ENCODE data around the gene CSAG1.
"Not testable (repeated sequence)": the region's sequence is repeated elsewhere in the genome, so short reads cannot be mapped to it uniquely, and the experiment has no call there.

CSAG1 gene

DNA sequence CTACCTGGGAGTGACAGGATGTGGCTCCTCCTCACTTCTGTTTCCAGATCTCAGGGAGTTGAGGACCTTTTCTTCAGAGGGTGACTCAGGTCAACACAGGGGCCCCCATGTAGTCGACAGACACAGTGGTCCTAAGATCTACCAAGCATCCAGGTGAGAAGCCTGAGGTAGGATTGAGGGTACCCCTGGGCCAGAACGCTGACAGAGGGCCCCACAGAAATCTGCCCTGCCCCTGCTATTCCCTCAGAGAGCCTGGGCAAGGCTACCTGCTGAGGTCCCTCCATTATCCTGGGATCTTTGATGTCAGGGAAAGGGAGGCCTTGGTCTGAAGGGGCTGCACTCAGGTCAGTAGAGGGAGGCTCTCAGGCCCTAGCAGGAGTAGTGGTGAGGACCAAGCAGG, 1.6 kb upstream of the CSAG1 start:
- Histone ChIP-seq H3K36me3 (ENCODE audit: control insufficient read depth, insufficient read depth, low read length) (no peaks in the 10 kb centered on the region), H3K27me3 (ENCODE audit: control insufficient read depth, insufficient read depth, low read length) (no peaks in the 10 kb centered on the region), H3K4me1 (ENCODE audit: control insufficient read depth, insufficient read depth, low read length) (no peaks in the 10 kb centered on the region), H3K9ac (ENCODE audit: low read length) (no peak overlapping the region), H3K27ac (ENCODE audit: low read depth, low read length) (no peak overlapping the region), H3K4me3 (ENCODE audit: low read length) (no peak overlapping the region)

DNA sequence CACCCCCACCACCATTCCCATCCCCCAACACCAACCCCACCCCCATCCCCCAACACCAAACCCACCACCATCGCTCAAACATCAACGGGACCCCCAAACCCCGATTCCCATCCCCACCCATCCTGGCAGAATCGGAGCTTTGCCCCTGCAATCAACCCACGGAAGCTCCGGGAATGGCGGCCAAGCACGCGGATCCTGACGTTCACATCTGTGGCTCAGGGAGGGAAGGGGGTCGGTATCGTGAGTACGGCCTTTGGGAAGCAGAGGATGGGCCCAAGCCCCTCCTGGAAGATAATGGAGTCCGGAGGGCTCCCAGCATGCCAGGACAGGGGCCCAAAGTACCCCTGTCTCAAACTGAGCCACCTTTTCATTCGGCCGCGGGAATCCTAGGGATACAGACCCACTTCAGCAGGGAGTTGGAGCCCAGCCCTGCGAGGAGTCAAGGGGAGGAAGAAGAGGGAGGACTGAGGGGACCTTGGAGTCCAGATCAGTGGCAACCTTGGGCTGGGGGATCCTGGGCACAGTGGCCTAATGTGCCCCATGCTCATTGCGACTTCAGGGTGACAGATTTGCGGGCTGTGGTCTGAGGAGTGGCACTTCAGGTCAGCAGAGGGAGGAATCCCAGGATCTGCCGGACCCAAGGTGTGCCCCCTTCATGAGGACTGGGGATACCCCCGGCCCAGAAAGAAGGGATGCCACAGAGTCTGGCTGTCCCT, 780 bp upstream of the CSAG1 start:
- H3K36me3 ChIP-seq (ENCODE audit: control insufficient read depth, insufficient read depth, low read length); H3K27ac ChIP-seq (ENCODE audit: low read depth, low read length); H3K4me1 ChIP-seq (ENCODE audit: control insufficient read depth, insufficient read depth, low read length); H3K9ac ChIP-seq (ENCODE audit: low read length); H3K4me3 ChIP-seq (ENCODE audit: low read length); H3K27me3 ChIP-seq (ENCODE audit: control insufficient read depth, insufficient read depth, low read length): not testable (repeated sequence)

DNA sequence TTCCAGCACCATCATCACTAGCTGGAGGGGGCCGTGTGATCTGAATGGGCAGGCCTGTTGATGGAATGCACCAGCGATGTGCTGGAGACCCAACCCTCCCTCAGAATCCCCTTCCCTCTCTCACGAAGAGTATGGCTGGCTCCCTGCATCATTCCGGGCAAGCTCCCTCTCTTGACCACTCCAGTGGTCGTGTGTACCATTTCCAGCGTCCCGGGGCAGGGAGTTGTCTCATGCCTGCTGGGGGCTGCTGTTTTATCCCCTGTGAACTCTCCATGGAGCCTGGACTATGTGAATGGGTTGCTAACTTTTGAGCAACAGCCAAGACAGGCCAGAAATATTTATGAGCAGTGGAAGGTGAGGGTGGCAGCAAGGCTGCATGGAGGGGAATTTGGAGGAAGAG, 8.1 kb downstream of the CSAG1 start:
- H3K27me3 ChIP-seq (ENCODE audit: control insufficient read depth, insufficient read depth, low read length) = no peaks in the 10 kb centered on the region
- H3K36me3 ChIP-seq (ENCODE audit: control insufficient read depth, insufficient read depth, low read length) = no peaks in the 10 kb centered on the region
- H3K4me1 ChIP-seq (ENCODE audit: control insufficient read depth, insufficient read depth, low read length) = no peaks in the 10 kb centered on the region
- H3K9ac ChIP-seq (ENCODE audit: low read length) = no peak overlapping the region
- no peak overlapping the region for H3K4me3 ChIP-seq (ENCODE audit: low read length)
- no peak overlapping the region for H3K27ac ChIP-seq (ENCODE audit: low read depth, low read length)

DNA sequence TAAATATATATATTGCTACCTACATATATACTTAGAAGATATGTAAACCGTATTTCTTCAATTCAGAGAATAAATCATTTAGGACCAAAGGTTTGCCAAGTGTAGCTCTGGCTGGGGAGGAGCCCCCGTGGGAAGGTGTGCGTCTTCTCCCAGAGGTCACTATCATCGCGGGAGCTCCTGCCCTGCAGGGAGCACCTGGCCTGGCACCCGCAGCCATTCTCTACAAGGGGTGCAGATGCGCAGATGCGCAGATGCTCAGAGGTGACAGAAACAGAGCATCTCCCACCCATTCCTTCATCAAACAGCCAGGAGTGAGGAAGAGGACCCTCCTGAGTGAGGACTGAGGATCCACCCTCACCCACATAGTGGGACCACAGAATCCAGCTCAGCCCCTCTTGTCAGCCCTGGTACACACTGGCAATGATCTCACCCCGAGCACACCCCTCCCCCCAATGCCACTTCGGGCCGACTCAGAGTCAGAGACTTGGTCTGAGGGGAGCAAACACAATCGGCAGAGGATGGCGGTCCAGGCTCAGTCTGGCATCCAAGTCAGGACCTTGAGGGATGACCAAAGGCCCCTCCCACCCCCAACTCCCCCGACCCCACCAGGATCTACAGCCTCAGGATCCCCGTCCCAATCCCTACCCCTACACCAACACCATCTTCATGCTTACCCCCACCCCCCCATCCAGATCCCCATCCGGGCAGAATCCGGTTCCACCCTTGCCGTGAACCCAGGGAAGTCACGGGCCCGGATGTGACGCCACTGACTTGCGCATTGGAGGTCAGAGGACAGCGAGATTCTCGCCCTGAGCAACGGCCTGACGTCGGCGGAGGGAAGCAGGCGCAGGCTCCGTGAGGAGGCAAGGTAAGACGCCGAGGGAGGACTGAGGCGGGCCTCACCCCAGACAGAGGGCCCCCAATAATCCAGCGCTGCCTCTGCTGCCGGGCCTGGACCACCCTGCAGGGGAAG, 19.4 kb downstream of the CSAG1 start, which contains the start of gene MAGEA2B:
Gene MAGEA2B (plus strand): TSS at position 814 of the 973 bp plus-strand sequence. CDS start 2,479 bp downstream, outside the sequence.
- H3K36me3 ChIP-seq (ENCODE audit: control insufficient read depth, insufficient read depth, low read length); H3K27me3 ChIP-seq (ENCODE audit: control insufficient read depth, insufficient read depth, low read length); H3K27ac ChIP-seq (ENCODE audit: low read depth, low read length); H3K4me1 ChIP-seq (ENCODE audit: control insufficient read depth, insufficient read depth, low read length); H3K4me3 ChIP-seq (ENCODE audit: low read length); H3K9ac ChIP-seq (ENCODE audit: low read length): not testable (repeated sequence)

DNA sequence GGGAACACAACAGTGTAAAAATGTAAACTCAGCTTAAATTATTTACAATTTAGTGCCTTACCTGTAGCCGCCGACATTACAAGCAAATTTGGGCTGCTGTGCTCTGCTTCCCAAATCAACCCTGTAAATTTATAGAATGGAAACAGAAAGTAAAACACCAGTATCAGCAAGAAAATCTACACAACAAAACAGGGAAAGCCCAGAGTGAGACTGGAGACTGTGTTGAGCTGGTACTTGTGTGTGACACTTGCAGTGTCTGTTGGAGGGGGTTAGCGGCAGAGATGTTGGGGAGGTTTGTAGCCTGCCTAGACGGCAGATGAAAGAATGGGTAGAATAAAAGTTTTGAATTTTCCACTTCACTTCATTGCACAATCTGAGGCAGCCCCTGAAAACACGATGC, 20.3 kb downstream of the CSAG1 start:
- not testable (repeated sequence) for H3K27ac ChIP-seq (ENCODE audit: low read depth, low read length); H3K27me3 ChIP-seq (ENCODE audit: control insufficient read depth, insufficient read depth, low read length); H3K9ac ChIP-seq (ENCODE audit: low read length)

DNA sequence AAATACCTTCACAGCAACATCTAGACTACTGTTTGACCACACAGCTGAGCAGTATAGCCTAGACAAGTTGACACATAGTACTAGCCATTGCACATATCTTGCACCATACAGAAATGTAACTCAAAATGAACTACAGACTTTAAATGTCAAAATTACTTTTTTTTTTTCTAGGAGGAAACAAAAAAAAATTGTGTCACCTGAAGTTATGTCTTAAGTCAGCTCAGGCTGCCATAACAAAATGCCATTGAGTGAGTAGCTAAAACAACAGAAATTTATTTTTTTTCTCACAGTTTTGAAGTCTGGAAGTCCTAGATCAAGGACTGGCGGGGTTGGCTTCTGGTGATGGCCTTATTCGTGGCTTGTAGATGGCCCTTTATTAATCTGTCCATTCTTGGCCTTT, 24.3 kb downstream of the CSAG1 start, which contains the start of gene CSAG2:
Gene CSAG2 (minus strand): TSS at position 101 of the 400 bp plus-strand sequence. CDS start 161 bp downstream, outside the sequence.
- not testable (repeated sequence) for H3K36me3 ChIP-seq (ENCODE audit: control insufficient read depth, insufficient read depth, low read length); H3K27me3 ChIP-seq (ENCODE audit: control insufficient read depth, insufficient read depth, low read length); H3K4me3 ChIP-seq (ENCODE audit: low read length); H3K4me1 ChIP-seq (ENCODE audit: control insufficient read depth, insufficient read depth, low read length); H3K27ac ChIP-seq (ENCODE audit: low read depth, low read length); H3K9ac ChIP-seq (ENCODE audit: low read length)

More for the DNA sequence above, 20.3 kb downstream of the CSAG1 start:
- not testable (repeated sequence) for H3K4me3 ChIP-seq (ENCODE audit: low read length); H3K4me1 ChIP-seq (ENCODE audit: control insufficient read depth, insufficient read depth, low read length); H3K36me3 ChIP-seq (ENCODE audit: control insufficient read depth, insufficient read depth, low read length)

DNA sequence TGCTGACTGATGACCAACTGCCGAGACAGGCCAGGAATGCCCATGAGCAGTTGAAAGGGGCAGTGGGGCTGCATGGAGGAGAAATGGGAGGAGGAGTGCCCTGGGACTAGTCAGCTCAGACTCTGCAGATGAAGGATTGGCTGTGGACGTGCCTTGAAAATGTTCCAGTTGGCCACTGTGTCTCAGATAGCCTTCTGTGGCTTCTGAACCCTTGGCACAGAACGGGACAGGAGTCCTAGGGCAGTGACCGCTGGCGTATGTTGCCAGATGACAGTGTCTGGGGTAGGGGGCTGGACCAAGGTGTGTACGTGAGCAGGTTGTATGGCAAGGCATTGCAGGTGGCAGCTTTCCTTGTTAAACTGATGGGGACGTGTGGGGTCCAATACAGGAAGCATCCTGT, 27.0 kb downstream of the CSAG1 start:
- not testable (repeated sequence) for H3K36me3 ChIP-seq (ENCODE audit: control insufficient read depth, insufficient read depth, low read length); H3K27me3 ChIP-seq (ENCODE audit: control insufficient read depth, insufficient read depth, low read length); H3K4me1 ChIP-seq (ENCODE audit: control insufficient read depth, insufficient read depth, low read length); H3K4me3 ChIP-seq (ENCODE audit: low read length); H3K27ac ChIP-seq (ENCODE audit: low read depth, low read length); H3K9ac ChIP-seq (ENCODE audit: low read length)

DNA sequence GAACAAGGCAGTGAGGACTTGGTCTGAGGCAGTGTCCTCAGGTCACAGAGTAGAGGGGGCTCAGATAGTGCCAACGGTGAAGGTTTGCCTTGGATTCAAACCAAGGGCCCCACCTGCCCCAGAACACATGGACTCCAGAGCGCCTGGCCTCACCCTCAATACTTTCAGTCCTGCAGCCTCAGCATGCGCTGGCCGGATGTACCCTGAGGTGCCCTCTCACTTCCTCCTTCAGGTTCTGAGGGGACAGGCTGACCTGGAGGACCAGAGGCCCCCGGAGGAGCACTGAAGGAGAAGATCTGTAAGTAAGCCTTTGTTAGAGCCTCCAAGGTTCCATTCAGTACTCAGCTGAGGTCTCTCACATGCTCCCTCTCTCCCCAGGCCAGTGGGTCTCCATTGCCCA, 33.1 kb downstream of the CSAG1 start:
- not testable (repeated sequence) for H3K27me3 ChIP-seq (ENCODE audit: control insufficient read depth, insufficient read depth, low read length); H3K27ac ChIP-seq (ENCODE audit: low read depth, low read length); H3K9ac ChIP-seq (ENCODE audit: low read length); H3K4me3 ChIP-seq (ENCODE audit: low read length); H3K36me3 ChIP-seq (ENCODE audit: control insufficient read depth, insufficient read depth, low read length); H3K4me1 ChIP-seq (ENCODE audit: control insufficient read depth, insufficient read depth, low read length)

DNA sequence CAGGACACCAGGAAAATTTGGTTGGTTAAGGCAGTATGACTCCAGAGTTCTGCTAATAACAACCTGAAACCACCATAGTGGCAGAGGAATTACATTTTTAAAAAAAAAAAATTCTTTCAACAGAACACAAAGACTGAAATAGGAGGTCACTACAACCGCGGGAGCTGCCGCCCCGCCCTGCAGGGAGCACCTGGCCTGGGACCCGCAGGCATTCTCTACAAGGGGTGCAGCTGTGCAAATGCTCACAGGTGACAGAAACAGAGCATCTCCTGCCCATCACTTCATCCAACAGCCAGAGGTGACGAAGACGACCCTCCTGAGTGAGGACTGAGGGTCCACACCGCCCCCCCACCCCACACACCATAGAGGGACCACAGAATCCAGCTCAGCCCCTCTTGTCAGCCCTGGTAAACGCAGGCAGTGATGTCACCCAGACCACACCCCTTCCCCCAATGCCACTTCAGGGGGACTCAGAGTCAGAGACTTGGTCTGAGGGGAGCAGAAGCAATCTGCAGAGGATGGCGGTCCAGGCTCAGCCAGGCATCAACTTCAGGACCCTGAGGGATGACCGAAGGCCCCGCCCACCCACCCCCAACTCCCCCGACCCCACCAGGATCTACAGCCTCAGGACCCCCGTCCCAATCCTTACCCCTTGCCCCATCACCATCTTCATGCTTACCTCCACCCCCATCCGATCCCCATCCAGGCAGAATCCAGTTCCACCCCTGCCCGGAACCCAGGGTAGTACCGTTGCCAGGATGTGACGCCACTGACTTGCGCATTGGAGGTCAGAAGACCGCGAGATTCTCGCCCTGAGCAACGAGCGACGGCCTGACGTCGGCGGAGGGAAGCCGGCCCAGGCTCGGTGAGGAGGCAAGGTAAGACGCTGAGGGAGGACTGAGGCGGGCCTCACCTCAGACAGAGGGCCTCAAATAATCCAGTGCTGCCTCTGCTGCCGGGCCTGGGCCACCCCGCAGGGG, 35.3 kb downstream of the CSAG1 start, which contains the start of gene MAGEA3:
Gene MAGEA3 (plus strand): TSS at position 843 of the 980 bp plus-strand sequence. CDS start 2,039 bp downstream, outside the sequence.
- H3K4me1 ChIP-seq (ENCODE audit: control insufficient read depth, insufficient read depth, low read length); H3K36me3 ChIP-seq (ENCODE audit: control insufficient read depth, insufficient read depth, low read length); H3K27me3 ChIP-seq (ENCODE audit: control insufficient read depth, insufficient read depth, low read length); H3K9ac ChIP-seq (ENCODE audit: low read length); H3K4me3 ChIP-seq (ENCODE audit: low read length); H3K27ac ChIP-seq (ENCODE audit: low read depth, low read length): not testable (repeated sequence)

DNA sequence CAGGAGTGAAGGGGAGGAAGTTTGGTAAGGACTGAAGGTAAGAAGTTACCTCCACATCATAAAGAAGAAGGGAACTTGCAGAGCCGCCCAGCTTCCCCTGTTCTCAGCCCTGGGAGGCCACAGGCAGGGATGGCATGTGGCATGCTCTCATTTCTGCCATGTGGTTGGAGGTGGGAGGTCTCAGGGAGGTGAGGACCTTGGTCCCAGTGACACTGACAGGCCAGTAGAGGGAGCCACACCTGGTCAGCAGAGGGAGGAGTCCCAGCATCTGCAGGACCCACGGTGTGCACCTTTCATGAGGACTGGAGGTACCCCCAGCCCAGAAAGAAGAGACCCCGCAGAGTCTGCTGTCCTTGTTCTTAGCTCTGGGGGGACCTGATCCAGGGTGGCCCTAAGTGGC, 52.5 kb downstream of the CSAG1 start:
- not testable (repeated sequence) for H3K27me3 ChIP-seq (ENCODE audit: control insufficient read depth, insufficient read depth, low read length); H3K9ac ChIP-seq (ENCODE audit: low read length); H3K27ac ChIP-seq (ENCODE audit: low read depth, low read length); H3K4me3 ChIP-seq (ENCODE audit: low read length); H3K36me3 ChIP-seq (ENCODE audit: control insufficient read depth, insufficient read depth, low read length); H3K4me1 ChIP-seq (ENCODE audit: control insufficient read depth, insufficient read depth, low read length)

All from rectal smooth muscle tissue (tissue), 1 donor.